Stimulated activated CD4-positive, alpha-beta T cell treated with anti-CD3 and anti-CD28 coated beads, Interleukin-4, amount 100 ng/mL, for 24 hours (primary cell): ENCODE measurements around the gene PCDHGB1.
A peak's percentile ranks its signal among the peaks of the same experiment; 100 is the strongest.
"Not testable (repeated sequence)": the region's sequence is repeated elsewhere in the genome, so short reads cannot be mapped to it uniquely, and the experiment has no call there.

Experiments
- DNase-seq: peaks from one replicate; pipeline ENCODE4 v3.0.0-alpha.2; 2020

Gene PCDHGB1

GRCh38 chr5:141349917-141350619 is at the start of gene PCDHGB1:
PCDHGB1 (plus strand) TSS chr5:141350099; CDS start chr5:141350261, 162 bp downstream.
- peak; percentile 18 for DNase-seq

- DNase-seq: no peak
Observed at GRCh38 chr5:141303756-141304155, 46.1 kb upstream of the PCDHGB1 start, which contains the start of gene SLC25A2. SLC25A2 (minus strand) TSS chr5:141304049; CDS start chr5:141303865, 184 bp downstream.

GRCh38 chr5:141306630-141307029 is 43.3 kb upstream of the PCDHGB1 start:
- DNase-seq: no peak

- no peak for DNase-seq
Observed at GRCh38 chr5:141313711-141314110, 36.2 kb upstream of the PCDHGB1 start.

GRCh38 chr5:141316963-141317362 is 32.9 kb upstream of the PCDHGB1 start:
- DNase-seq: not testable (repeated sequence)

- no peak for DNase-seq
Observed at GRCh38 chr5:141319202-141319601, 30.7 kb upstream of the PCDHGB1 start.

GRCh38 chr5:141319699-141320098 is 30.2 kb upstream of the PCDHGB1 start:
- no peak for DNase-seq

- DNase-seq: peak; percentile 93
Observed at GRCh38 chr5:141320225-141321169, 29.4 kb upstream of the PCDHGB1 start, which contains the start of gene TAF7. TAF7 (minus strand) TSS chr5:141320784; CDS start chr5:141320044, 740 bp downstream.

GRCh38 chr5:141322261-141322660 is 27.6 kb upstream of the PCDHGB1 start:
- no peak for DNase-seq

- peak; percentile 72 for DNase-seq
Observed at GRCh38 chr5:141326088-141326854, 23.6 kb upstream of the PCDHGB1 start.

GRCh38 chr5:141328231-141328630 is 21.7 kb upstream of the PCDHGB1 start:
- DNase-seq: no peak

- no peak for DNase-seq
Observed at GRCh38 chr5:141330299-141331080, 19.4 kb upstream of the PCDHGB1 start, which contains the start of gene PCDHGA1. PCDHGA1 (plus strand) TSS chr5:141330514.

- DNase-seq: not testable (repeated sequence)
Observed at GRCh38 chr5:141332571-141332970, 17.3 kb upstream of the PCDHGB1 start.

- DNase-seq: no peak
Observed at GRCh38 chr5:141338538-141339306, 11.2 kb upstream of the PCDHGB1 start, which contains the start of gene PCDHGA2. PCDHGA2 (plus strand) TSS chr5:141338760.

- DNase-seq: not testable (repeated sequence)
Observed at GRCh38 chr5:141340781-141341354, 9.0 kb upstream of the PCDHGB1 start.

- no peak for DNase-seq
Observed at GRCh38 chr5:141342773-141343172, 7.1 kb upstream of the PCDHGB1 start.

GRCh38 chr5:141343242-141343952 is 6.5 kb upstream of the PCDHGB1 start, which contains the start of gene PCDHGA3:
PCDHGA3 (plus strand) TSS chr5:141343829; CDS start chr5:141344034, 205 bp downstream.
- DNase-seq: no peak

- DNase-seq: no peak
Observed at GRCh38 chr5:141343953-141344463, 5.9 kb upstream of the PCDHGB1 start.

- DNase-seq: no peak
Observed at GRCh38 chr5:141345327-141345726, 4.6 kb upstream of the PCDHGB1 start.
